ENCODE measurements around the gene CLDN9.

Gene CLDN9, protein sequence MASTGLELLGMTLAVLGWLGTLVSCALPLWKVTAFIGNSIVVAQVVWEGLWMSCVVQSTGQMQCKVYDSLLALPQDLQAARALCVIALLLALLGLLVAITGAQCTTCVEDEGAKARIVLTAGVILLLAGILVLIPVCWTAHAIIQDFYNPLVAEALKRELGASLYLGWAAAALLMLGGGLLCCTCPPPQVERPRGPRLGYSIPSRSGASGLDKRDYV

GRCh38 chr16:3012828-3013420 lies at the start of gene CLDN9:
Gene CLDN9 (plus strand): TSS chr16:3012923. CDS start chr16:3013363, 440 bp downstream.
- DNase-seq (ENCODE audit: low read depth in 2 of 2), result no peak

GRCh38 chr16:2963074-2963722 lies 49.5 kb upstream of the CLDN9 start:
- DNase-seq (ENCODE audit: low read depth in 2 of 2), result peak in 1 of 2 donors; percentile 43

GRCh38 chr16:2963723-2964474 lies 48.8 kb upstream of the CLDN9 start, which contains the start of gene KREMEN2:
Gene KREMEN2 (plus strand): TSS chr16:2964275. CDS start chr16:2964521, 246 bp downstream.
- DNase-seq (ENCODE audit: low read depth in 2 of 2), result no peak

DNA sequence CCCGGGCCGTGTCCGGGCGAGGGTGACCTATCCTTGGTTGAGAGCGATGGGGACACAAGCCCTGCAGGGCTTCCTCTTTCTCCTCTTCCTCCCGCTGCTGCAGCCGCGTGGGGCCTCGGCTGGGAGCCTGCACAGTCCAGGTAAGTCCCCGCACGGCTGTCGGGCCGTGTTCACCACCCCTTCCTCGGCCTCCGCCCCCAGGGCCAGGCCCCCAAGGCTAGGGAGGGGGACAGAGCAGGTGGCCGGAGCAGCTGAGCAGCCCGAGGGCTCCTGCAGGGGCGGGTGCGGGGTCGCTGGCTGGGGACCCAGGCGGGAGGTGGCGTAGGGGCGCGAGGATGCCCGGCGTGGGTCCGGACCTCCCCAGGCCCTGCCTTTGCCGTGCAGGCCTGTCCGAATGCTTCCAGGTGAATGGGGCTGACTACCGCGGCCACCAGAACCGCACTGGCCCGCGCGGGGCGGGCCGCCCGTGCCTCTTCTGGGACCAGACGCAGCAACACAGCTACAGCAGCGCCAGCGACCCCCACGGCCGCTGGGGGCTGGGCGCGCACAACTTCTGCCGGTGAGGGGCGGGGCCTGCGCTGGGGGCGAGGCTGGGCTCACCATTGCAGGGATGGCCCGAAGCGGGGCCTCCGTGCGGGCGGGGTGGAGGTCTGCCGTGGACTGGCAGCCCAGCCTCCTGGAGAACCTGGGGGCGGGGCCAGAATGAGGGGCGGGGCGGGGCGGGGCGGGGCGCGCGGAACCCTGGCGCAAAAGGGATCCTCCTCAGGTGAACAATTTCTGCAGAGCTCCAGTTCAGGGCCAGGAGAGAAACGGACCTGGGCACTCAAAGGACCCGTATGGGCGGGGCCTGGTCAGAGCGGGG lies 48.0 kb upstream of the CLDN9 start:
- no peak for DNase-seq (ENCODE audit: low read depth in 2 of 2)

DNA sequence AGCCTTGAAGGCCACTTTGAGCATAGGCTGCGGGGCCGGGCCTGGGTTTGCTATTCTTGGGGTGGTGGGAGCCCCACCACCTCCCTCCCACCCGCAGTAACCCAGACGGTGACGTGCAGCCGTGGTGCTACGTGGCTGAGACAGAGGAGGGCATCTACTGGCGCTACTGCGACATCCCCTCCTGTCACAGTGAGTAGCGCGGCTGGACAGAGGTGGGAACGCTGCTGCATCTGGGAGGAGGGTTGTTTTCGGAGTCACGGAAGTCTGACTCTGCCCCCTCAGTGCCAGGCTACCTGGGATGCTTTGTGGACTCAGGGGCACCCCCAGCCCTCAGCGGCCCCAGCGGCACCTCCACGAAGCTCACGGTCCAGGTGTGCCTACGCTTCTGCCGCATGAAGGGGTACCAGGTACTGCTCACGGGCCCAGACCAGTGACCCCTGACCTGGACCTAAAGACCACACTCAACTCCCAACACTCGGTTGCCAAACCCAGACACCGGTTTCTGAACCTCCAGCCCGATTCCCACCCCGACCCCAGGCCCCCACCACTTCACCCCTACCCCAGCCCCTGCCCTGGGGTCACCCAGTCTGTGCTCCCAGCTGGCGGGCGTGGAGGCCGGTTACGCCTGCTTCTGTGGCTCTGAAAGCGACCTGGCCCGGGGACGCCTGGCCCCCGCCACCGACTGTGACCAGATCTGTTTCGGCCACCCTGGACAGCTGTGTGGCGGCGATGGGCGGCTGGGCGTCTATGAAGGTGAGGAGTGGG lies 46.5 kb upstream of the CLDN9 start:
- no peak for DNase-seq (ENCODE audit: low read depth in 2 of 2)

DNA sequence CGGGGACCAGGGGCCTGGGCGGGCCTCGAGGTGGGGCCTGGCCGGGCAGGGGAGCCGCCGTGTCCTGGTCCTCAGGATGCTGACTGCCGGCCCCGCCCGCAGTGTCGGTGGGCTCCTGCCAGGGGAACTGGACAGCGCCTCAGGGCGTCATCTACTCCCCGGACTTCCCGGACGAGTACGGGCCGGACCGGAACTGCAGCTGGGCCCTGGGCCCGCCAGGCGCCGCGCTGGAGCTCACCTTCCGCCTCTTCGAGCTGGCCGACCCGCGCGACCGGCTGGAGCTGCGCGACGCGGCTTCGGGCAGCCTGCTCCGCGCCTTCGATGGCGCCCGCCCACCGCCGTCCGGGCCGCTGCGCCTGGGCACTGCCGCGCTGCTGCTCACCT lies 45.9 kb upstream of the CLDN9 start:
- no peak for DNase-seq (ENCODE audit: low read depth in 2 of 2)

- DNase-seq (ENCODE audit: low read depth in 2 of 2), result no peak
These were observed 45.5 kb upstream of the CLDN9 start for GRCh38 chr16:2967211-2967631.

DNA sequence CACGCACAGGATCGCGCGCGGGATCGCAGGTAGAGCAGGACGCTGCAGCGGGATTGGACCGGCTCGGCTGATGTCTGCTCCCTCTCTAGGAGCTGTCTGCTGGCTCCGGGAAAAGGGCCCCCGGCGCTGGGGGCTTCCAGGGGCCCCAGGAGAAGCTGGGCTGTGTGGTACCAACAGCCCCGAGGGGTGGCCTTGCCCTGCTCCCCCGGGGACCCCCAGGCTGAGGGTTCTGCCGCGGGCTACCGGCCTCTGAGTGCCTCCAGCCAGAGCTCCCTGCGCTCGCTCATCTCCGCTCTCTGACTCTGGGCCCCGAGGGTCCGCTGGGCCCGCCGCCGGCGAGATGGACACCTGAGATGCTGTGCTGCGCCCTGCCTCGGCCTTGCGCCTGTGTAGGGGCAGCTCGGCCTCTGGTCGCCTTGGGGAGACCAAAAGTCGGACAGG lies 45.0 kb upstream of the CLDN9 start:
- no peak for DNase-seq (ENCODE audit: low read depth in 2 of 2)

- DNase-seq (ENCODE audit: low read depth in 2 of 2), result no peak
These were observed 44.4 kb upstream of the CLDN9 start for GRCh38 chr16:2968368-2968737.

- DNase-seq (ENCODE audit: low read depth in 2 of 2), result peak; percentile 36 to 59
These were observed 43.8 kb upstream of the CLDN9 start, which contains the start of gene PAQR4 for GRCh38 chr16:2968738-2969544. Gene PAQR4 (plus strand): TSS chr16:2969348. CDS start chr16:2969675, 327 bp downstream.

GRCh38 chr16:2969545-2970521 lies 42.9 kb upstream of the CLDN9 start:
- DNase-seq (ENCODE audit: low read depth in 2 of 2), result peak in 1 of 2 donors; percentile 43

DNA sequence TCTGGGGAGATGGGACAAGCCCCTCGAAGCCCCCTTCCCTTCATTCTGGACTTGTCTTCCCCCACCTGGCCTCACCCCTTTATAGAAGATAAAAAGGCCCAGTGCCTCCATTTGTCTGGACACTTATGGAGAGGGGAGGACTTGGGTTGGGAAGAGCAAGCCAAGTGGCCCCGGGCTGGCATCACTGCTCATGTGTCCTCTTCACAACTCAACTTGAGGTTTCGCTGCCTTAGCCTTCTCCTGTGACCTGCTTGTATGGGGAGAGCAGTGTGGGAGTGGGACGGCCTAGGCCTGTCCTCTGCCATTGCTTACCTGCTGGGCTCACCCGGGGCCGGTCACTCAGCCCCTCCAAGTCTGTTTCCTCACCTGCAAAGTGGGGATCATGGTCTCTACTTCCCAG lies 42.2 kb upstream of the CLDN9 start:
- no peak for DNase-seq (ENCODE audit: low read depth in 2 of 2)

DNA sequence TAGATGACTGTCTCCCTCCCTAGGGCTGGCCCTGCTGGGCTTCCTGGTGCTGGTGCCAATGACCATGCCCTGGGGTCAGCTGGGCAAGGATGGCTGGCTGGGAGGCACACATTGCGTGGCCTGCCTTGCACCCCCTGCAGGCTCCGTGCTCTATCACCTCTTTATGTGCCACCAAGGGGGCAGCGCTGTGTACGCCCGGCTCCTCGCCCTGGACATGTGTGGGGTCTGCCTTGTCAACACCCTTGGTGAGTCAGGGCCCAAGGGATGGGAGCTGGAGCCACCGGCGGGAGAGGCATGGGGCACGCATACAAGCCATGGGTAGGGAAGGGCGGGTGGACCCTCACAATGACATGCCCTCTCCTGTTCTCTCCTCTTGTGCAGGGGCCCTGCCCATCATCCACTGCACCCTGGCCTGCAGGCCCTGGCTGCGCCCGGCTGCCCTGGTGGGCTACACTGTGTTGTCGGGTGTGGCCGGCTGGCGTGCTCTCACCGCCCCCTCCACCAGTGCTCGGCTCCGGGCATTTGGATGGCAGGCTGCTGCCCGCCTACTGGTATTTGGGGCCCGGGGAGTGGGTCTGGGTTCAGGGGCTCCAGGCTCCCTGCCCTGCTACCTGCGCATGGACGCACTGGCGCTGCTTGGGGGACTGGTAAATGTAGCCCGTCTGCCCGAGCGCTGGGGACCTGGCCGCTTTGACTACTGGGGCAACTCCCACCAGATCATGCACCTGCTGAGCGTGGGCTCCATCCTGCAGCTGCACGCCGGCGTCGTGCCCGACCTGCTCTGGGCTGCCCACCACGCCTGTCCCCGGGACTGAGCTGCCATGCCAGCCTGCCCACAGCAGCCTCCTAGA lies 41.4 kb upstream of the CLDN9 start:
- no peak for DNase-seq (ENCODE audit: low read depth in 2 of 2)

- no peak for DNase-seq (ENCODE audit: low read depth in 2 of 2)
These were observed 40.5 kb upstream of the CLDN9 start for GRCh38 chr16:2971985-2972784.

- DNase-seq (ENCODE audit: low read depth in 2 of 2), result no peak
These were observed 39.6 kb upstream of the CLDN9 start for GRCh38 chr16:2973093-2973492.

DNA sequence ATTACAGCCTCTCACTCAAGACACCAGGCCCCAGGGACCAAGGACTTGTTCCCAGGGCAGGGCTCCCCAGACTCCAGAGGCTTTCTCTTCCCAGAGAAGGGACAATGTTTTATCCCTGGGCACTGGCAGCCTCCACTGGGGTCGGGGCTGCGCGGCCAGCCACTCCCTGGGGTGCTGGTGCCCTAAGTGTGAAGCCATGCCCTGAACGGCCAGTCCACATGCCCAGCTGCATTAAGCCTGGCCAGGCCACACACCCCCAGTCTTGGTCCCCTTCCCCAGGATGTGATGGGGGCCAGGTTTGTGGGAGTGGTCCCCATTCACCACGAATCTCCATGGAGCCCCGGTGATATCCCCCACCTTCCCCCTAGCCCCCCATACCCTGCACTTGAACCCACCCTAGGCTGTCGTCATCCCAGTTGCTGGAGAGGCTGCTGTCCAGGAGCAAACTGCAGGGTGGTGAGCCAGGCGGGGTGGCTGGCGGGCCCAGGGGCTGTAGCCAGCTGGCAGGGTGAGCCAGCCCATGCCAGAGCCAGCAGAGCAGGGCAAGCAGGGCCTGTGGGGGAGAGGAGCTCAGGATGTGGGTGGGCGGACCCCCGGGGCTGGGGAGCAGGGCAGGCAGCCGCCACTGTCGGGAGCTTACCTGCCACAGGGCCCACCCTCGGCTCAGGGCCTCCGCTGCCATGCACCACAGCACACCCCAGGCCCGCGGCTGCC lies 39.0 kb upstream of the CLDN9 start:
- DNase-seq (ENCODE audit: low read depth in 2 of 2), result no peak

All from stimulated activated CD8-positive, alpha-beta memory T cell treated with anti-CD3 and anti-CD28 coated beads, Interleukin-15, amount 100 ng/mL, for 4 hours (primary cell).